CD14-positive monocyte (primary cell): ENCODE measurements around the gene PON3. TPM values are rescaled to one million over a fixed set of nuclear protein-coding genes. Genes with fewer than 3 reads are reported as not detected.

Source experiments
- DNase-seq, 3 donors: peaks; one replicate each; pipeline ENCODE4 v3.0.0-alpha.2; 2011 to 2022
- H2AFZ ChIP-seq: 2 replicates; pipeline ENCODE4 v1.6.0; 2012; ENCODE audit warnings: mild to moderate bottlenecking, low read depth, low read length, inconsistent platforms; ENCODE audit not compliant: insufficient read depth, poor library complexity, severe bottlenecking
- H3K27ac ChIP-seq, 2 donors: 1 replicate in 1 of 2; 2 replicates in 1 of 2; pipeline ENCODE4 v1.5.1; 2012 to 2013; ENCODE audit warnings: low read length in 2 of 2, control low read depth in 1 of 2, inconsistent platforms in 1 of 2, low read depth in 1 of 2, mild to moderate bottlenecking in 1 of 2
- H3K27me3 ChIP-seq, 2 donors: one replicate each; pipeline versions ENCODE4 v1.6.0 to v1.6.1; 2011 to 2013; ENCODE audit warnings: low read length in 2 of 2; ENCODE audit not compliant: control insufficient read depth in 2 of 2, insufficient read depth in 2 of 2
- H3K36me3 ChIP-seq, 2 donors: replicated peaks in 1 of 2; 1 replicate in 1 of 2; 2 replicates in 1 of 2; pipeline versions ENCODE4 v1.5.1 to v1.6.1; 2012 to 2013; ENCODE audit warnings: low read length in 2 of 2, control low read depth in 1 of 2, inconsistent platforms in 1 of 2, mild to moderate bottlenecking in 1 of 2; ENCODE audit not compliant: insufficient read depth in 2 of 2, control insufficient read depth in 1 of 2
- H3K4me1 ChIP-seq, 2 donors: 1 replicate in 1 of 2; 2 replicates in 1 of 2; pipeline versions ENCODE4 v1.5.1 to v1.6.1; 2012 to 2013; ENCODE audit warnings: low read length in 2 of 2, control low read depth in 1 of 2, inconsistent platforms in 1 of 2, mild to moderate bottlenecking in 1 of 2, moderate library complexity in 1 of 2; ENCODE audit not compliant: insufficient read depth in 2 of 2, control insufficient read depth in 1 of 2
- H3K4me2 ChIP-seq: replicated peaks from 2 replicates; pipeline ENCODE3; 2012; ENCODE audit warnings: low read length, moderate library complexity, mild to moderate bottlenecking; ENCODE audit not compliant: poor library complexity, severe bottlenecking; ENCODE audit errors: extremely low read depth
- H3K4me3 ChIP-seq, 3 experiments: fragments of 200-600 bp in 1 of 3; sonication (generic) in 1 of 3; replicated peaks in 1 of 3; 1 replicate in 2 of 3; 2 replicates in 1 of 3; pipeline ENCODE4 v1.5.1; 2011 to 2013; ENCODE audit warnings: low read length in 3 of 3, mild to moderate bottlenecking in 3 of 3, control low read depth in 2 of 3, low read depth in 2 of 3, inconsistent platforms in 1 of 3, moderate library complexity in 1 of 3
- H3K79me2 ChIP-seq: 2 replicates; pipeline ENCODE4 v1.6.0; 2012; ENCODE audit warnings: mild to moderate bottlenecking, control low read depth, inconsistent platforms, low read length, moderate library complexity; ENCODE audit not compliant: insufficient read depth
- H3K9ac ChIP-seq: 2 replicates; pipeline ENCODE4 v1.6.0; 2017; ENCODE audit warnings: low read length, mild to moderate bottlenecking; ENCODE audit not compliant: insufficient read depth, poor library complexity, severe bottlenecking
- H3K9me3 ChIP-seq, 2 donors: replicated peaks in 1 of 2; 1 replicate in 1 of 2; 2 replicates in 1 of 2; pipeline versions ENCODE4 v1.5.1 to v1.6.1; 2012 to 2013; ENCODE audit warnings: low read length in 2 of 2, control low read depth in 1 of 2; ENCODE audit not compliant: control insufficient read depth in 1 of 2, insufficient read depth in 1 of 2
- H4K20me1 ChIP-seq: 2 replicates; pipeline ENCODE4 v1.6.0; 2012; ENCODE audit warnings: mild to moderate bottlenecking, low read length, control low read depth, moderate library complexity; ENCODE audit not compliant: insufficient read depth
- H3K27ac Mint-ChIP-seq, 7 donors: one replicate each; pipeline ENCODE4 v1.8.0; 2020; ENCODE audit warnings: mild to moderate bottlenecking in 7 of 7, mixed read lengths in 7 of 7, moderate library complexity in 6 of 7, inconsistent platforms in 2 of 7
- H3K27me3 Mint-ChIP-seq, 3 donors: one replicate each; pipeline ENCODE4 v1.8.0; 2021 to 2022; ENCODE audit warnings: low read depth in 3 of 3, mild to moderate bottlenecking in 3 of 3, mixed read lengths in 3 of 3, moderate library complexity in 3 of 3, inconsistent platforms in 1 of 3
- H3K36me3 Mint-ChIP-seq, 2 donors: one replicate each; pipeline ENCODE4 v1.8.0; 2020; ENCODE audit warnings: mixed read lengths in 2 of 2, inconsistent platforms in 1 of 2, mild to moderate bottlenecking in 1 of 2
- H3K4me1 Mint-ChIP-seq: one replicate; pipeline ENCODE4 v1.8.0; 2020; ENCODE audit warnings: mild to moderate bottlenecking, mixed read lengths
- H3K4me3 Mint-ChIP-seq, 2 donors: one replicate each; pipeline ENCODE4 v1.8.0; 2020; ENCODE audit warnings: mild to moderate bottlenecking in 2 of 2, mixed read lengths in 2 of 2, moderate library complexity in 1 of 2
- H3K9me3 Mint-ChIP-seq, 7 donors: one replicate each; pipeline ENCODE4 v1.8.0; 2020 to 2022; ENCODE audit warnings: mixed read lengths in 7 of 7, mild to moderate bottlenecking in 6 of 7, moderate library complexity in 6 of 7, inconsistent platforms in 2 of 7
- CTCF ChIP-seq: fragments of 200-600 bp; IDR thresholded peaks from one replicate; pipeline ENCODE4 v1.8.0; 2022; ENCODE audit warnings: antibody characterized with exemption, mild to moderate bottlenecking
- WGBS: methylation state at CpG from one replicate; pipeline ENCODE4 v1.1.5; 2013; ENCODE audit warnings: missing lambda C conversion rate; ENCODE audit not compliant: insufficient coverage; 5-methylcytosine and 5-hydroxymethylcytosine counted together
- intact Hi-C, 2 donors: fragments of 100-400 bp; cut with micrococcal nuclease; formaldehyde crosslinking; loops; one replicate each; pipeline versions ENCODE4 v1.15.0 to v1.15.1; 2023
- polyA plus RNA-seq, 3 donors: library from polyadenylated mRNA; depleted of rRNA in 1 of 3; unstranded in 2 of 3; stranded (reverse) in 1 of 3; fragments of 300-500 nt in 2 of 3; fragments of >200 nt in 1 of 3; fragmentation: Illumina TruSeq in 2 of 3; gene quantifications; 1 replicate in 2 of 3; 2 replicates in 1 of 3; pipeline ENCODE4 v1.2.3, GENCODE V29; 2012 to 2021

The PON3 gene
- polyA plus RNA-seq, 3 donors, result not detected

GRCh38 chr7:95425694-95426093, 29.5 kb upstream of the PON3 start:
- no peak overlapping the region for H3K27ac ChIP-seq
- Mint-ChIP-seq H3K27ac (no peak overlapping the region), H3K4me1 (no peaks in the 10 kb centered on the region), H3K27me3 (no peaks in the 10 kb centered on the region), H3K9me3 (peaks cover 0 to 7% (median 4%) of the 10 kb centered on the region in 7 donors), H3K4me3 (no peak overlapping the region), H3K36me3 (peaks cover 14 to 15% of the 10 kb centered on the region in 2 donors)
- H4K20me1 ChIP-seq, result no peaks in the 10 kb centered on the region
- no CpG with 5 or more reads among the region's 2 CpGs for WGBS
- no peaks in the 10 kb centered on the region for H3K27me3 ChIP-seq
- no peaks in the 10 kb centered on the region for H3K4me1 ChIP-seq
- H3K4me2 ChIP-seq, result no peak overlapping the region
- no peaks in the 10 kb centered on the region for H3K9me3 ChIP-seq
- H3K36me3 ChIP-seq, result peaks cover 0 to 6% of the 10 kb centered on the region in 2 donors
- no peak overlapping the region for H2AFZ ChIP-seq
- H3K4me3 ChIP-seq, result no peak overlapping the region
- DNase-seq, result no peak
- H3K9ac ChIP-seq, result no peak overlapping the region
- intact Hi-C loops, result no loop called here
- no peaks in the 10 kb centered on the region for H3K79me2 ChIP-seq
- TF ChIP-seq CTCF, result no peak

GRCh38 chr7:95424716-95425115, 28.5 kb upstream of the PON3 start:
- intact Hi-C loops, result no loop called here
- WGBS, result no CpG with 5 or more reads among the region's 1 CpG

More at GRCh38 chr7:95424716-95425115, 28.5 kb upstream of the PON3 start:
- no peak overlapping the region for H3K27ac Mint-ChIP-seq
- H3K36me3 Mint-ChIP-seq, result peaks cover 15 to 16% of the 10 kb centered on the region in 2 donors
- H3K4me2 ChIP-seq, result no peak overlapping the region
- no peaks in the 10 kb centered on the region for H3K27me3 ChIP-seq
- H3K9me3 Mint-ChIP-seq, result peaks cover 0 to 7% (median 4%) of the 10 kb centered on the region in 7 donors
- no peaks in the 10 kb centered on the region for H3K4me1 ChIP-seq
- H2AFZ ChIP-seq, result no peak overlapping the region
- peaks cover 0 to 6% of the 10 kb centered on the region in 2 donors for H3K36me3 ChIP-seq
- no peak overlapping the region for H3K4me3 ChIP-seq
- no peak for TF ChIP-seq CTCF
- no peak overlapping the region for H3K27ac ChIP-seq
- no peak overlapping the region for H3K4me3 Mint-ChIP-seq
- H3K27me3 Mint-ChIP-seq, result no peaks in the 10 kb centered on the region
- H3K9me3 ChIP-seq, result no peaks in the 10 kb centered on the region
- no peaks in the 10 kb centered on the region for H4K20me1 ChIP-seq
- H3K9ac ChIP-seq, result no peak overlapping the region
- H3K4me1 Mint-ChIP-seq, result no peaks in the 10 kb centered on the region
- DNase-seq, result no peak
- no peaks in the 10 kb centered on the region for H3K79me2 ChIP-seq
